ENCODE results near the gene ANGPTL4. TPM values are rescaled to one million over a fixed set of nuclear protein-coding genes. Genes with fewer than 3 reads are reported as not detected.
A peak's percentile ranks its signal among the peaks of the same experiment; 100 is the strongest.

Gene ANGPTL4
- total and polyA plus RNA-seq, 9 of the 15 experiments (the other 6 are each of a cell fraction or from before 2014, with no cell fraction given) = 0.05 to 0.77 (median 0.22) TPM; not detected in 4

DNA sequence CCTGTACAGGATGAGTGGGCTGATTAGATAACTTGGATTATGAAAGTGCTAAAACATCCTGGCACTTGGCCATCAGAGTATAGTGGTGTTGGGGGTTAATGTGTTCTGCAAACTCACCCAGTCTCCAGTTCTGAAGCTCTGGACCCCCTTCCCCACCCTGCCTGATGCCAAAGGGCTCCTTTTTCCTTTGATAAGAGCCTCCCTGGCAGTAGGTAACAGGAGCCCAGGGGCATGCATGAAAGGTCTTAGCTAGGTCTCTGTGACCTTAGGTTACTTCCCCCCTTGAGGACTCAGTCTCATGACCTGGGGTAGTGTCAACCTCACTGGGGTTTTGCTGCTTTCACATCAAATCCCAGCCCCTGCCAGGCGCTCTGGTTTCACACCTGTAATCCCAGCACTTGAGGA, 40.2 kb upstream of the ANGPTL4 start:
- BruUV-seq (replicated peaks) = no TSS peak
- ChIA-PET CTCF (ENCODE audit: low intra/inter-chr PET ratio) (no interaction called here), POLR2A (interaction anchor here (0.6 to 3.8 kb wide), 13 partner anchors 8 to 257 kb away, joined by 3 to 34 read pairs (median 4); partner anchors contain the start of gene RAB11B)
- Histone ChIP-seq H3K36me3 (ENCODE audit: control insufficient read depth, insufficient read depth, low read length) (peaks cover 37% of the 10 kb centered on the region), H3K9ac (ENCODE audit: insufficient read depth in 1 of 2, low read depth in 2 of 2, low read length in 2 of 2) (peak overlapping the region in 1 of 2 experiments; percentile 100; a peak in 2 of 4 replicates), H2AFZ (ENCODE audit: low read depth, low read length) (no peak overlapping the region), H3K9me1 (ENCODE audit: control insufficient read depth, insufficient read depth, low read length) (no peaks in the 10 kb centered on the region), H3K27me3 (ENCODE audit: control insufficient read depth in 2 of 2, insufficient read depth in 2 of 2, low read length in 2 of 2) (no peaks in the 10 kb centered on the region), H3K27ac (ENCODE audit: extremely low read depth, low read depth, low read length) (no peak overlapping the region), H4K20me1 (replicated peaks; ENCODE audit: control insufficient read depth, insufficient read depth, low read length) (peaks cover 26% of the 10 kb centered on the region; the same call in 1 of the 2 replicates), H3K79me2 (ENCODE audit: control insufficient read depth, insufficient read depth, low read length) (peaks cover 49% of the 10 kb centered on the region), H3K4me2 (ENCODE audit: insufficient read depth, low read length) (peak overlapping the region; percentile 39), H3K9me3 (replicated peaks; ENCODE audit: control insufficient read depth, insufficient read depth, low read depth, low read length) (no peaks in the 10 kb centered on the region), H3K4me3 (no peak overlapping the region), H3K4me1 (replicated peaks in 1 of 2; ENCODE audit: control insufficient read depth in 2 of 2, insufficient read depth in 2 of 2, low read length in 2 of 2) (peaks cover 17 to 28% of the 10 kb centered on the region in 2 experiments)
- FAIRE-seq (no peak), DNase-seq (ENCODE audit: extremely low read depth in 1 of 4, low spot score in 3 of 4) (peak in 3 of 4 experiments; percentile 9 to 48 (median 19)), ATAC-seq (peak; percentile 7)
- WGBS (ENCODE audit: insufficient coverage, low coverage, missing lambda C conversion rate) = 90% methylated on average over 1 of the region's 1 CpG
- intact Hi-C loops (cut with micrococcal nuclease) (loop anchor here (10.0 kb wide), 1 partner anchor 59 kb away; no protein-coding TSS in a partner anchor), in situ Hi-C loops (cut with MboI) (no loop called here)
- TF ChIP-seq POU5F1 (IDR thresholded peaks at IDR 0.05; ENCODE audit: borderline replicate concordance, low read depth, low read length, partially characterized antibody) = no peak
- no peak for TF ChIP-seq ZSCAN32 (CRISPR knock-in tag; IDR thresholded peaks at IDR 0.05)
- TF ChIP-seq KDM5B (IDR thresholded peaks at IDR 0.05; ENCODE audit: insufficient replicate concordance, low read depth, low read length) = peak; percentile 13
- no peak for TF ChIP-seq MCM2 (IDR thresholded peaks at IDR 0.05; ENCODE audit: low read depth)
- TF ChIP-seq, protein P1, sequence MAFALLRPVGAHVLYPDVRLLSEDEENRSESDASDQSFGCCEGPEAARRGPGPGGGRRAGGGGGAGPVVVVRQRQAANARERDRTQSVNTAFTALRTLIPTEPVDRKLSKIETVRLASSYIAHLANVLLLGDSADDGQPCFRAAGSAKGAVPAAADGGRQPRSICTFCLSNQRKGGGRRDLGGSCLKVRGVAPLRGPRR (CRISPR knock-in tag; IDR thresholded peaks at IDR 0.05) = no peak
- TF ChIP-seq TCF3 (CRISPR knock-in tag; IDR thresholded peaks at IDR 0.05) = peak; percentile 24; the same call in 1 of the 2 replicates
- peak; percentile 60 for TF ChIP-seq POLR2B (IDR thresholded peaks at IDR 0.05; ENCODE audit: low read depth, partially characterized antibody)
- no peak for TF ChIP-seq GATA2 (CRISPR knock-in tag; IDR thresholded peaks at IDR 0.05)
- TF ChIP-seq, protein P2, sequence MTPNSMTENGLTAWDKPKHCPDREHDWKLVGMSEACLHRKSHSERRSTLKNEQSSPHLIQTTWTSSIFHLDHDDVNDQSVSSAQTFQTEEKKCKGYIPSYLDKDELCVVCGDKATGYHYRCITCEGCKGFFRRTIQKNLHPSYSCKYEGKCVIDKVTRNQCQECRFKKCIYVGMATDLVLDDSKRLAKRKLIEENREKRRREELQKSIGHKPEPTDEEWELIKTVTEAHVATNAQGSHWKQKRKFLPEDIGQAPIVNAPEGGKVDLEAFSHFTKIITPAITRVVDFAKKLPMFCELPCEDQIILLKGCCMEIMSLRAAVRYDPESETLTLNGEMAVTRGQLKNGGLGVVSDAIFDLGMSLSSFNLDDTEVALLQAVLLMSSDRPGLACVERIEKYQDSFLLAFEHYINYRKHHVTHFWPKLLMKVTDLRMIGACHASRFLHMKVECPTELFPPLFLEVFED (CRISPR knock-in tag; conservative IDR thresholded peaks at IDR 0.05) = peak; percentile 90
- peak; percentile 82 for TF ChIP-seq SIRT6 (IDR thresholded peaks at IDR 0.05; ENCODE audit: low read depth, low read length)
- TF ChIP-seq, protein P3, sequence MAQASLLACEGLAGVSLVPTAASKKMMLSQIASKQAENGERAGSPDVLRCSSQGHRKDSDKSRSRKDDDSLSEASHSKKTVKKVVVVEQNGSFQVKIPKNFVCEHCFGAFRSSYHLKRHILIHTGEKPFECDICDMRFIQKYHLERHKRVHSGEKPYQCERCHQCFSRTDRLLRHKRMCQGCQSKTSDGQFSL (CRISPR knock-in tag; IDR thresholded peaks at IDR 0.05) = no peak
- TF ChIP-seq, protein P3 (tag; IDR thresholded peaks at IDR 0.05) = 0 out of 4 replicates have a peak, but pooled peaks of 1 of the 2 experiments have one; percentile 24
- TF ChIP-seq, protein P4, sequence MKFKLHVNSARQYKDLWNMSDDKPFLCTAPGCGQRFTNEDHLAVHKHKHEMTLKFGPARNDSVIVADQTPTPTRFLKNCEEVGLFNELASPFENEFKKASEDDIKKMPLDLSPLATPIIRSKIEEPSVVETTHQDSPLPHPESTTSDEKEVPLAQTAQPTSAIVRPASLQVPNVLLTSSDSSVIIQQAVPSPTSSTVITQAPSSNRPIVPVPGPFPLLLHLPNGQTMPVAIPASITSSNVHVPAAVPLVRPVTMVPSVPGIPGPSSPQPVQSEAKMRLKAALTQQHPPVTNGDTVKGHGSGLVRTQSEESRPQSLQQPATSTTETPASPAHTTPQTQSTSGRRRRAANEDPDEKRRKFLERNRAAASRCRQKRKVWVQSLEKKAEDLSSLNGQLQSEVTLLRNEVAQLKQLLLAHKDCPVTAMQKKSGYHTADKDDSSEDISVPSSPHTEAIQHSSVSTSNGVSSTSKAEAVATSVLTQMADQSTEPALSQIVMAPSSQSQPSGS (CRISPR knock-in tag; IDR thresholded peaks at IDR 0.05) = no peak
- TF ChIP-seq MYNN (IDR thresholded peaks at IDR 0.05) = peak; percentile 16
- TF ChIP-seq MYNN (CRISPR knock-in tag; IDR thresholded peaks at IDR 0.05) = no peak
- TF ChIP-seq POLR2H (tag; IDR thresholded peaks at IDR 0.05; ENCODE audit: low read depth) = 0 out of 2 replicates have a peak, but pooled peaks have one; percentile 22
- TF ChIP-seq, protein P5, sequence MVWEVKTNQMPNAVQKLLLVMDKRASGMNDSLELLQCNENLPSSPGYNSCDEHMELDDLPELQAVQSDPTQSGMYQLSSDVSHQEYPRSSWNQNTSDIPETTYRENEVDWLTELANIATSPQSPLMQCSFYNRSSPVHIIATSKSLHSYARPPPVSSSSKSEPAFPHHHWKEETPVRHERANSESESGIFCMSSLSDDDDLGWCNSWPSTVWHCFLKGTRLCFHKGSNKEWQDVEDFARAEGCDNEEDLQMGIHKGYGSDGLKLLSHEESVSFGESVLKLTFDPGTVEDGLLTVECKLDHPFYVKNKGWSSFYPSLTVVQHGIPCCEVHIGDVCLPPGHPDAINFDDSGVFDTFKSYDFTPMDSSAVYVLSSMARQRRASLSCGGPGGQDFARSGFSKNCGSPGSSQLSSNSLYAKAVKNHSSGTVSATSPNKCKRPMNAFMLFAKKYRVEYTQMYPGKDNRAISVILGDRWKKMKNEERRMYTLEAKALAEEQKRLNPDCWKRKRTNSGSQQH (CRISPR knock-in tag; IDR thresholded peaks at IDR 0.05) = peak; percentile 18; the same call in 1 of the 2 replicates
- no peak for TF ChIP-seq PHF20 (IDR thresholded peaks at IDR 0.05; ENCODE audit: partially characterized antibody)
